Fibroblast of lung (primary cell): ENCODE measurements around the gene THPO.

Experiments
- CTCF ChIP-seq, 2 donors: IDR thresholded peaks in 1 of 2; conservative IDR thresholded peaks in 1 of 2; 1 replicate in 1 of 2; 2 replicates in 1 of 2; pipeline ENCODE4 v1.5.1; 2011 to 2012; ENCODE audit warnings: low read length in 2 of 2, control low read depth in 1 of 2, inconsistent platforms in 1 of 2, low read depth in 1 of 2, mild to moderate bottlenecking in 1 of 2
- EZH2 ChIP-seq: IDR thresholded peaks from 2 replicates; pipeline ENCODE4 v1.5.1; 2012; ENCODE audit warnings: low read length, control low read depth, mild to moderate bottlenecking; ENCODE audit errors: missing control alignments

DNA sequence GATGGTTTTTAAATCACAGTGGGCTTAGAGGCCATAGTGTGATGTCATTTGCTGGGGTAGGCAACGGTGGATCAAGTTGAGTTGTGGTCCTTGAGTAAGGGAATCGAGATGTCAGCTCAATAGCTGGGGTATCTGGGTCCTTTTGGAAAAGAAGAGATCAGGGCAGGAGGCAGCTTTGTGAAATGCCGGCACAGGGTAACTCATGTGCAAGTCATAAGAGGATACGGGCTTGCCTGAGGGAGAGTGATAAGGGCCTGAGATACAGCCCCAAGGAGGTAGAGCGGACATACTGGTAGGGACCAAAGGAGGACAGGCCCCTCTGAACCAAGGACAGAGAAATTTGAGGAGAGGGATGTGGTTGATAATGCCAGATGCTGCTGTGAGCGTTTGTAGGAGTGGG lies 44.8 kb downstream of the THPO start:
- TF ChIP-seq CTCF (conservative IDR thresholded peaks at IDR 0.05 in 1 of 2, IDR thresholded peaks at IDR 0.05 in 1 of 2; ENCODE audit: low read depth in 1 of 2, low read length in 2 of 2) (no peak), EZH2 (no peak)
